Type B pancreatic cell (in vitro differentiated cells): ENCODE results near the gene BUB1. TPM values are rescaled to one million over a fixed set of nuclear protein-coding genes. Genes with fewer than 3 reads are reported as not detected.

Source experiments
- DNase-seq: peaks from one replicate; pipeline ENCODE4 v3.0.0; 2021; ENCODE audit warnings: mixed read lengths; ENCODE audit not compliant: unreplicated experiment; ENCODE audit errors: extremely low spot score
- H3K27ac Mint-ChIP-seq: 2 replicates; pipeline ENCODE4 v1.8.0; 2021; ENCODE audit warnings: mild to moderate bottlenecking, mixed read lengths
- H3K27me3 Mint-ChIP-seq: 2 replicates; pipeline ENCODE4 v1.8.0; 2021; ENCODE audit warnings: mixed read lengths
- H3K36me3 Mint-ChIP-seq: 2 replicates; pipeline ENCODE4 v1.8.0; 2021; ENCODE audit warnings: mixed read lengths
- H3K4me1 Mint-ChIP-seq: one replicate; pipeline ENCODE4 v1.8.0; 2021; ENCODE audit warnings: mixed read lengths; ENCODE audit not compliant: unreplicated experiment
- H3K4me3 Mint-ChIP-seq: 2 replicates; pipeline ENCODE4 v1.8.0; 2021; ENCODE audit warnings: mild to moderate bottlenecking, mixed read lengths
- H3K9me3 Mint-ChIP-seq: 2 replicates; pipeline ENCODE4 v1.8.0; 2021; ENCODE audit warnings: mixed read lengths
- total RNA-seq: library from RNA; stranded (reverse); gene quantifications from 2 replicates; pipeline ENCODE4 v1.2.1, GENCODE V29; 2021; ENCODE audit warnings: low replicate concordance
- TF ChIP-seq, protein P1 (sequence below): fragments of 200-600 bp; sonication (generic); conservative IDR thresholded peaks from 2 replicates; pipeline ENCODE4 v1.5.0; 2021; ENCODE audit warnings: antibody characterized with exemption, mild to moderate bottlenecking

The BUB1 gene
- total RNA-seq, 1 donor from 2014 or later: 39.8 TPM

DNA sequence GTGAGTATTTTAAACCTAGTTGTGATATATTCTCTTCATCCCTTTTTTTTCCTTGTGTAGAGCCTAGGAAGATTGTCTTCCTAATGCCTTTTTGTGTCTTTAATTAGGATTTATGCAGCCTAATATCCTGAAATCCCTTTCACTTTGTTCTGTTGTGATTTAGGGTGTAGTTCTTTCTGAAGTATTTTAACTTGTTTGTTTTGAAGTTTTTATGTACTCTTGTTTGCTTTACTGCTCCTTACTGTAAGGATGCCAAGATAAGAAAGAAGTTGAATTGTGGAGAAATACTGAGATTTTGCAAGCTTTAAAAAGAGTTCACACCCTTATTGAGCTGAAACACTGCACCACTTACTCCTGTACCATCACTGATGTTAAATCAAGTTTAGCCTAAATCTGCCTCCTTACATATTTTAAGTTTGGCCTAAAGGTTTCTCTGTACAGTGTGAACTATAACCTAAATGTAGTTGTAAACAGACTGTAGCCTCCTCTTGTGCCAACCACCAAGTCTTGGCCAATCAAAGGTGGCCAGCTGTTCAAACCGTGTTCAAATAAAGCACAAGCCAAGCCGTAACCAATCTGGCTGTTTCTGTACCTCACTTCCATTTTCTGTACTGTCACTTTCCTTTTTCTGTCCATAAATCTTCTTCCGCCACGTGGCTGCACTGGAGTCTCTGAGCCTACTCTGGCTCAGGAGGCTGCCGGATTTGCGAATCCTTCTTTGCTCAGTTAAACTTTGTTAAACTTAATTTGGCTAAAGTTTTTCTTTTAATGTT, 36.8 kb upstream of the BUB1 start:
- TF ChIP-seq, protein P1, sequence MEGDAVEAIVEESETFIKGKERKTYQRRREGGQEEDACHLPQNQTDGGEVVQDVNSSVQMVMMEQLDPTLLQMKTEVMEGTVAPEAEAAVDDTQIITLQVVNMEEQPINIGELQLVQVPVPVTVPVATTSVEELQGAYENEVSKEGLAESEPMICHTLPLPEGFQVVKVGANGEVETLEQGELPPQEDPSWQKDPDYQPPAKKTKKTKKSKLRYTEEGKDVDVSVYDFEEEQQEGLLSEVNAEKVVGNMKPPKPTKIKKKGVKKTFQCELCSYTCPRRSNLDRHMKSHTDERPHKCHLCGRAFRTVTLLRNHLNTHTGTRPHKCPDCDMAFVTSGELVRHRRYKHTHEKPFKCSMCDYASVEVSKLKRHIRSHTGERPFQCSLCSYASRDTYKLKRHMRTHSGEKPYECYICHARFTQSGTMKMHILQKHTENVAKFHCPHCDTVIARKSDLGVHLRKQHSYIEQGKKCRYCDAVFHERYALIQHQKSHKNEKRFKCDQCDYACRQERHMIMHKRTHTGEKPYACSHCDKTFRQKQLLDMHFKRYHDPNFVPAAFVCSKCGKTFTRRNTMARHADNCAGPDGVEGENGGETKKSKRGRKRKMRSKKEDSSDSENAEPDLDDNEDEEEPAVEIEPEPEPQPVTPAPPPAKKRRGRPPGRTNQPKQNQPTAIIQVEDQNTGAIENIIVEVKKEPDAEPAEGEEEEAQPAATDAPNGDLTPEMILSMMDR: no peak
- Mint-ChIP-seq H3K27ac (no peak overlapping the region), H3K4me3 (no peak overlapping the region), H3K4me1 (no peaks in the 10 kb centered on the region), H3K27me3 (peaks cover 31% of the 10 kb centered on the region), H3K36me3 (no peaks in the 10 kb centered on the region), H3K9me3 (no peaks in the 10 kb centered on the region)
- DNase-seq: no peak

DNA sequence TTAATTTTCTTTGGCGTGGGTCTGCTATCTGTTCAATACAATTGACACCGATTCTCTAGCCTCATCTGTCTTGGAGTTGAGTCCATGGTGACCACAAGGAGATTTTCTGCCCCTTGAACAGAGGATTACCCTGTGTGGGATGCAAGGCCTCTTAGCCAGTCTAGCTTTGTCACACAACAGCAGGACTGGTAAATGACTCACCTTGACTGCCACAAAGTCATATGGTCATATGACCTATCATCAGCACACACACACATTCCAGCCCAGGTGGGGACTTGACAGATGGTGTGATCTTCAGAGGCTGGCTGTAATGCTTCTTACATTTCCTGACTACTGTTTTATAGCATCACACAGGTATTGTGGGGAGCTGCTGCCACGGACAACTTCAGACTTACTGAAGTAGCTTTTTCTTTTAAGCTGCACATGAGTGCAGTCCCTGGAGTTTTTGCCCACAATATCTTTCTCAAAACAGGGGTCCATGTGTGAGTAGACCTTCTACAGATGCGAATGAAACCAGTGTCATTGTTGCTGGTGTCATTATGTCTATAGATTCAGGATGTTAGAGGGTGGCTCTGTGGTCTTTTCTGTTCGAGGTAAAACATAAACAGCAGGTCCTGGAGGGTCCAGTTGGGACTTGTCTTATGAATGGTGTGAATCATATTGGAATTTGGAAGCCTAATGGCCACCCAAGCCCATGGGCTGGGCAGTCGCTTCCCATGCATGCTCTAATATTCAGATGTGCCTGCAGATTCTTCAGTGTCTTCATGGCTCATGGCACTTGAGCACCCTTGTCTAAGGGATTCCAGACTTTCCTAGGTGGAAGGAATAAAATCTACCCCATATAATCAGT, 35.9 kb upstream of the BUB1 start:
- H3K4me1 Mint-ChIP-seq: no peaks in the 10 kb centered on the region
- H3K9me3 Mint-ChIP-seq: no peaks in the 10 kb centered on the region
- TF ChIP-seq, protein P1: no peak
- DNase-seq: no peak
- H3K36me3 Mint-ChIP-seq: no peaks in the 10 kb centered on the region
- H3K4me3 Mint-ChIP-seq: no peak overlapping the region
- H3K27me3 Mint-ChIP-seq: peaks cover 31% of the 10 kb centered on the region
- peak overlapping the region; percentile 23 for H3K27ac Mint-ChIP-seq

DNA sequence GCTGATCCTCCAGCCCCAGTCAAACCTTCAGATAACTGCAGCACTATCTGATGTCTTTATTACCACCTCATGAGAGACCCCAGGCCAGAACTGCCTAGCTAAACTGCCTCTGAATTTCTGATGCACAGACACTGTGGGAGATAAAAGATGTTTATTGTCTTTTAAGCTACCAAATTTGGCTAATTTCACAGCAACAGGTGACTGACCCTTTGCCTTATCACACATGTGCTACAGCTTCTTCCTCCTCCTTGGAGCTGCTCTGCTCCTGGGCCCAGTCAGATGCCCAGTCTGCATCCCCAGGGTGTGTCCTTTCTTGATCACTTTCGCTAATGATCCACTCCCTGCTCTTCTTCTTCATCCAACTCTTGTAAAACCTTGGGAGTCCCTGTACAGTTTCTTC, 34.9 kb upstream of the BUB1 start:
- H3K27ac Mint-ChIP-seq: no peak overlapping the region
- H3K9me3 Mint-ChIP-seq: no peaks in the 10 kb centered on the region
- no peaks in the 10 kb centered on the region for H3K36me3 Mint-ChIP-seq
- H3K4me1 Mint-ChIP-seq: no peaks in the 10 kb centered on the region
- TF ChIP-seq, protein P1: no peak
- H3K27me3 Mint-ChIP-seq: peaks cover 39% of the 10 kb centered on the region
- H3K4me3 Mint-ChIP-seq: no peak overlapping the region
- DNase-seq: no peak

DNA sequence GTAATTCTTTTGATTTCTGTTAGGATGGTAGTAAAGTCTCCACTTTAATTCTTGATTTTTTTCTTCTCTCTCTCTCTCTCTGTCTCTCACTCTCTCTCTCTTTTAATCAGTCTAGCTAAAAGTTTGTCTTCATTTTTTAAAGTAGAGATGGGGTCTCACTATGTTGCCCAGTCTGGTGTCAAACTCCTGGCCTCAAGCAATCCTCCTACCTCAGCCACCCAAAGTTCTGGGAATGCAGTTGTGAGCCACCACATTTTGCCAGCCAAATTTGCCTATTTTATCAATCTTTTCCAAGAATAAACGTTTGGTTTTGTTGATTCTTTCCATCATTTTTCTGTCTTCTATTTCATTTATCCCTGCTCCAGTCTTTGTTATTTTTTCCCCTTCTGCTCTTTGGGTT, 30.6 kb upstream of the BUB1 start:
- H3K4me1 Mint-ChIP-seq: no peaks in the 10 kb centered on the region
- H3K9me3 Mint-ChIP-seq: no peaks in the 10 kb centered on the region
- no peak overlapping the region for H3K27ac Mint-ChIP-seq
- peaks cover 47% of the 10 kb centered on the region for H3K27me3 Mint-ChIP-seq
- TF ChIP-seq, protein P1: no peak
- H3K36me3 Mint-ChIP-seq: no peaks in the 10 kb centered on the region
- DNase-seq: no peak
- H3K4me3 Mint-ChIP-seq: no peak overlapping the region

DNA sequence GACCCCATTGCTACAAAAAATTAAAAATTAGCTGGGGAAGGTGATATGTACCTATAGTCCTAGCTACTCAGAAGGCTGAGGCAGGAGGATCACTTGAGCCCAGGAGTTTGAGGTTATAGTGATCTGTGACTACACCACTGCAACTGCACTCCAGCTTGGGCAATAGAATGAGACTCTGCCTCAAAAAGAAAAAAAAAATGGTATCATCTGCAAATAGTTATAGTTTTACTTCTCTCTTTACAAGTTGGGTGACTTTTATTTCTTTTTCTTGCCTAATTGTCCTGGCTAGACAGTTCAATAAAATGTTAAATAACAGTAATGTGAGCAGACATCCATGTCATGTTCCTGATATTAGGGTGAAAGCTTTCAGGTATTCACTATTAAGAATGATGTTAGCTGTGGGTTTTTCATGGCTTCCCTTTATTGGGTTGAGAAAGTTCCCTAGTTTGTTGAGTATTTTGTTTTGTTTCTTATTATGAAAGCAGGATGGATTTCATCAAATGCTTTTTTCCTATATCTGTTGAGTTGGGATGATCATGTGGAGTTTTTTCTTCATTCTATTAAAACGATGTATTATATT, 29.6 kb upstream of the BUB1 start:
- no peak overlapping the region for H3K27ac Mint-ChIP-seq
- TF ChIP-seq, protein P1: no peak
- H3K4me1 Mint-ChIP-seq: no peaks in the 10 kb centered on the region
- peaks cover 50% of the 10 kb centered on the region for H3K27me3 Mint-ChIP-seq
- H3K9me3 Mint-ChIP-seq: no peaks in the 10 kb centered on the region
- no peaks in the 10 kb centered on the region for H3K36me3 Mint-ChIP-seq
- no peak for DNase-seq
- no peak overlapping the region for H3K4me3 Mint-ChIP-seq
